HG03039 (cell line): ENCODE data around the gene NAXD.
"Not testable (repeated sequence)": the region's sequence is repeated elsewhere in the genome, so short reads cannot be mapped to it uniquely, and the experiment has no call there.

ENCODE experiments used
- ATAC-seq: cut with Tn5 transposase; IDR thresholded peaks from one replicate; pipeline ENCODE4 v1.9.1; 2021; ENCODE audit warnings: mild to moderate bottlenecking, moderate library complexity; ENCODE audit not compliant: unreplicated experiment

The NAXD gene

GRCh38 chr13:110627761-110628476 lies 12.6 kb downstream of the NAXD start:
- no peak for ATAC-seq

- no peak for ATAC-seq
Measured at GRCh38 chr13:110628477-110628793, 13.1 kb downstream of the NAXD start.

GRCh38 chr13:110628952-110629701 lies 13.8 kb downstream of the NAXD start:
- no peak for ATAC-seq

GRCh38 chr13:110629735-110630134 lies 14.4 kb downstream of the NAXD start:
- ATAC-seq: no peak

- ATAC-seq: no peak
Measured at GRCh38 chr13:110630566-110631119, 15.3 kb downstream of the NAXD start.

- not testable (repeated sequence) for ATAC-seq
Measured at GRCh38 chr13:110632255-110632654, 16.9 kb downstream of the NAXD start.

- no peak for ATAC-seq
Measured at GRCh38 chr13:110633776-110634175, 18.4 kb downstream of the NAXD start.

GRCh38 chr13:110634558-110634957 lies 19.2 kb downstream of the NAXD start:
- no peak for ATAC-seq

GRCh38 chr13:110635405-110636002 lies 20.2 kb downstream of the NAXD start:
- no peak for ATAC-seq

- no peak for ATAC-seq
Measured at GRCh38 chr13:110636053-110636475, 20.7 kb downstream of the NAXD start.

GRCh38 chr13:110636701-110637201 lies 21.4 kb downstream of the NAXD start:
- ATAC-seq: no peak

- no peak for ATAC-seq
Measured at GRCh38 chr13:110637275-110637674, 21.9 kb downstream of the NAXD start.

GRCh38 chr13:110637747-110638146 lies 22.4 kb downstream of the NAXD start:
- ATAC-seq: no peak

GRCh38 chr13:110638257-110638656 lies 22.9 kb downstream of the NAXD start:
- no peak for ATAC-seq

- ATAC-seq: no peak
Measured at GRCh38 chr13:110638814-110639806, 23.8 kb downstream of the NAXD start.

- no peak for ATAC-seq
Measured at GRCh38 chr13:110639935-110640334, 24.6 kb downstream of the NAXD start.

GRCh38 chr13:110640591-110641029 lies 25.3 kb downstream of the NAXD start:
- no peak for ATAC-seq

- ATAC-seq: no peak
Measured at GRCh38 chr13:110641055-110642015, 26.0 kb downstream of the NAXD start.

GRCh38 chr13:110642291-110642981 lies 27.1 kb downstream of the NAXD start:
- no peak for ATAC-seq
